WTC11 (cell line): ENCODE data around the gene GALNTL6. TPM values are rescaled to one million over a fixed set of nuclear protein-coding genes. Genes with fewer than 3 reads are reported as not detected.

ENCODE experiments used
- ATAC-seq: fragments of 200-7000 bp; cut with Tn5 transposase; 2 replicates; pipeline ENCODE4 v1.10.0; 2021; ENCODE audit warnings: mild to moderate bottlenecking, moderate library complexity
- CTCF ChIA-PET: fragments of 300-600 bp; sonication (Branson Sonifier 250); formaldehyde crosslinking; loops from one replicate; lab custom pipeline; 2021; ENCODE audit warnings: antibody characterized with exemption; lab: Charles Lee
- POLR2A ChIA-PET: fragments of 350-600 bp; sonication (Branson Sonifier 250); formaldehyde crosslinking; loops from one replicate; lab custom pipeline; 2021; ENCODE audit warnings: antibody characterized with exemption; lab: Charles Lee
- DNase-seq: peaks from one replicate; pipeline ENCODE4 v3.0.0; 2021; ENCODE audit warnings: low spot score
- H3K27ac Mint-ChIP-seq: 2 replicates; pipeline ENCODE4 v1.8.0; 2021; ENCODE audit warnings: mixed read lengths
- H3K27me3 Mint-ChIP-seq: 2 replicates; pipeline ENCODE4 v1.8.0; 2021; ENCODE audit warnings: low read depth, mild to moderate bottlenecking, moderate library complexity, mixed read lengths
- H3K36me3 Mint-ChIP-seq: 2 replicates; pipeline ENCODE4 v1.8.0; 2021; ENCODE audit warnings: mixed read lengths
- H3K4me1 Mint-ChIP-seq: 2 replicates; pipeline ENCODE4 v1.8.0; 2022; ENCODE audit warnings: mixed read lengths
- H3K4me3 Mint-ChIP-seq: 2 replicates; pipeline ENCODE4 v1.8.0; 2021; ENCODE audit warnings: mild to moderate bottlenecking, moderate library complexity, mixed read lengths
- H3K9me3 Mint-ChIP-seq: 2 replicates; pipeline ENCODE4 v1.8.0; 2021; ENCODE audit warnings: mixed read lengths
- CREB1 ChIP-seq: sonication (generic); formaldehyde crosslinking; IDR thresholded peaks from 2 replicates; pipeline ENCODE4 v1.8.0; 2023; ENCODE audit warnings: mild to moderate bottlenecking, missing genetic modification reagents
- ETV6 ChIP-seq: sonication (generic); formaldehyde crosslinking; IDR thresholded peaks from 2 replicates; pipeline ENCODE4 v1.8.1; 2022; ENCODE audit warnings: mild to moderate bottlenecking, missing genetic modification reagents
- FOXK1 ChIP-seq: sonication (generic); formaldehyde crosslinking; IDR thresholded peaks from 2 replicates; pipeline ENCODE4 v1.8.0; 2022; ENCODE audit warnings: mild to moderate bottlenecking, moderate library complexity, missing genetic modification reagents
- GRHL2 ChIP-seq: fragments of 250-450 bp; sonication (Bioruptor Pico); IDR thresholded peaks from 2 replicates; pipeline ENCODE4 v1.8.0; 2022; ENCODE audit warnings: mild to moderate bottlenecking, moderate library complexity; ENCODE audit not compliant: insufficient replicate concordance, severe bottlenecking
- JUN ChIP-seq: sonication (generic); formaldehyde crosslinking; IDR thresholded peaks from 2 replicates; pipeline ENCODE4 v1.8.0; 2023; ENCODE audit warnings: mild to moderate bottlenecking, missing genetic modification reagents
- NR2C2 ChIP-seq: sonication (generic); formaldehyde crosslinking; IDR thresholded peaks from 2 replicates; pipeline ENCODE4 v1.8.0; 2022; ENCODE audit warnings: mild to moderate bottlenecking, missing genetic modification reagents
- SMAD3 ChIP-seq: sonication (generic); formaldehyde crosslinking; IDR thresholded peaks from 2 replicates; pipeline ENCODE4 v1.8.0; 2022; ENCODE audit warnings: missing genetic modification reagents, mild to moderate bottlenecking, borderline replicate concordance
- SOX15 ChIP-seq: fragments of 250-450 bp; sonication (Bioruptor Pico); IDR thresholded peaks from 2 replicates; pipeline ENCODE4 v1.9.0; 2021; ENCODE audit warnings: mild to moderate bottlenecking
- TEAD1 ChIP-seq: sonication (generic); formaldehyde crosslinking; IDR thresholded peaks from 2 replicates; pipeline ENCODE4 v1.8.0; 2022; ENCODE audit warnings: mild to moderate bottlenecking, missing genetic modification reagents
- ZNF317 ChIP-seq: sonication (generic); formaldehyde crosslinking; IDR thresholded peaks from 2 replicates; pipeline ENCODE4 v1.8.1; 2023; ENCODE audit warnings: low read depth, mild to moderate bottlenecking, moderate library complexity, missing genetic modification reagents, borderline replicate concordance
- ZNF512 ChIP-seq: sonication (generic); formaldehyde crosslinking; IDR thresholded peaks from 2 replicates; pipeline ENCODE4 v1.8.1; 2022; ENCODE audit warnings: missing genetic modification reagents, borderline replicate concordance
- ZNF671 ChIP-seq: fragments of 250-450 bp; sonication (Bioruptor Pico); IDR thresholded peaks from 2 replicates; pipeline ENCODE4 v1.8.0; 2021; ENCODE audit warnings: mild to moderate bottlenecking
- total RNA-seq: library from RNA; stranded (reverse); gene quantifications from 3 replicates; pipeline ENCODE4 v1.2.3, GENCODE V29; 2021
- TF ChIP-seq, protein P1 (sequence below): sonication (generic); formaldehyde crosslinking; IDR thresholded peaks from 2 replicates; pipeline ENCODE4 v1.8.0; 2023; ENCODE audit warnings: missing genetic modification reagents, mild to moderate bottlenecking, borderline replicate concordance
- TF ChIP-seq, protein P2 (sequence below): sonication (generic); formaldehyde crosslinking; IDR thresholded peaks from 2 replicates; pipeline ENCODE4 v1.8.0; 2022; ENCODE audit warnings: mild to moderate bottlenecking, missing genetic modification reagents
- TF ChIP-seq, protein P3 (sequence below): sonication (generic); formaldehyde crosslinking; IDR thresholded peaks from 2 replicates; pipeline ENCODE4 v1.8.1; 2022; ENCODE audit warnings: low read depth, missing genetic modification reagents, borderline replicate concordance
- TF ChIP-seq, protein P4 (sequence below): sonication (generic); formaldehyde crosslinking; IDR thresholded peaks from 2 replicates; pipeline ENCODE4 v1.8.0; 2023; ENCODE audit warnings: missing genetic modification reagents

Gene GALNTL6
- total RNA-seq, 1 experiment from 2014 or later, result 0.24 TPM

- TF ChIP-seq, protein P1, sequence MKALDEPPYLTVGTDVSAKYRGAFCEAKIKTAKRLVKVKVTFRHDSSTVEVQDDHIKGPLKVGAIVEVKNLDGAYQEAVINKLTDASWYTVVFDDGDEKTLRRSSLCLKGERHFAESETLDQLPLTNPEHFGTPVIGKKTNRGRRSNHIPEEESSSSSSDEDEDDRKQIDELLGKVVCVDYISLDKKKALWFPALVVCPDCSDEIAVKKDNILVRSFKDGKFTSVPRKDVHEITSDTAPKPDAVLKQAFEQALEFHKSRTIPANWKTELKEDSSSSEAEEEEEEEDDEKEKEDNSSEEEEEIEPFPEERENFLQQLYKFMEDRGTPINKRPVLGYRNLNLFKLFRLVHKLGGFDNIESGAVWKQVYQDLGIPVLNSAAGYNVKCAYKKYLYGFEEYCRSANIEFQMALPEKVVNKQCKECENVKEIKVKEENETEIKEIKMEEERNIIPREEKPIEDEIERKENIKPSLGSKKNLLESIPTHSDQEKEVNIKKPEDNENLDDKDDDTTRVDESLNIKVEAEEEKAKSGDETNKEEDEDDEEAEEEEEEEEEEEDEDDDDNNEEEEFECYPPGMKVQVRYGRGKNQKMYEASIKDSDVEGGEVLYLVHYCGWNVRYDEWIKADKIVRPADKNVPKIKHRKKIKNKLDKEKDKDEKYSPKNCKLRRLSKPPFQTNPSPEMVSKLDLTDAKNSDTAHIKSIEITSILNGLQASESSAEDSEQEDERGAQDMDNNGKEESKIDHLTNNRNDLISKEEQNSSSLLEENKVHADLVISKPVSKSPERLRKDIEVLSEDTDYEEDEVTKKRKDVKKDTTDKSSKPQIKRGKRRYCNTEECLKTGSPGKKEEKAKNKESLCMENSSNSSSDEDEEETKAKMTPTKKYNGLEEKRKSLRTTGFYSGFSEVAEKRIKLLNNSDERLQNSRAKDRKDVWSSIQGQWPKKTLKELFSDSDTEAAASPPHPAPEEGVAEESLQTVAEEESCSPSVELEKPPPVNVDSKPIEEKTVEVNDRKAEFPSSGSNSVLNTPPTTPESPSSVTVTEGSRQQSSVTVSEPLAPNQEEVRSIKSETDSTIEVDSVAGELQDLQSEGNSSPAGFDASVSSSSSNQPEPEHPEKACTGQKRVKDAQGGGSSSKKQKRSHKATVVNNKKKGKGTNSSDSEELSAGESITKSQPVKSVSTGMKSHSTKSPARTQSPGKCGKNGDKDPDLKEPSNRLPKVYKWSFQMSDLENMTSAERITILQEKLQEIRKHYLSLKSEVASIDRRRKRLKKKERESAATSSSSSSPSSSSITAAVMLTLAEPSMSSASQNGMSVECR (CRISPR knock-in tag), result no peak
- TF ChIP-seq JUN (CRISPR knock-in tag) (no peak), GRHL2 (CRISPR knock-in tag) (no peak), CREB1 (no peak), NR2C2 (no peak), TEAD1 (CRISPR knock-in tag) (no peak), ZNF671 (CRISPR knock-in tag) (no peak), SMAD3 (no peak), ETV6 (no peak), FOXK1 (CRISPR knock-in tag) (no peak)
- TF ChIP-seq, protein P2, sequence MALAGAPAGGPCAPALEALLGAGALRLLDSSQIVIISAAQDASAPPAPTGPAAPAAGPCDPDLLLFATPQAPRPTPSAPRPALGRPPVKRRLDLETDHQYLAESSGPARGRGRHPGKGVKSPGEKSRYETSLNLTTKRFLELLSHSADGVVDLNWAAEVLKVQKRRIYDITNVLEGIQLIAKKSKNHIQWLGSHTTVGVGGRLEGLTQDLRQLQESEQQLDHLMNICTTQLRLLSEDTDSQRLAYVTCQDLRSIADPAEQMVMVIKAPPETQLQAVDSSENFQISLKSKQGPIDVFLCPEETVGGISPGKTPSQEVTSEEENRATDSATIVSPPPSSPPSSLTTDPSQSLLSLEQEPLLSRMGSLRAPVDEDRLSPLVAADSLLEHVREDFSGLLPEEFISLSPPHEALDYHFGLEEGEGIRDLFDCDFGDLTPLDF (CRISPR knock-in tag), result no peak
Observed at GRCh38 chr4:172584816-172585215, 771.6 kb downstream of the GALNTL6 start (continued).

GRCh38 chr4:172596206-172596605 is 783.0 kb downstream of the GALNTL6 start:
- H3K27me3 Mint-ChIP-seq, result no peaks in the 10 kb centered on the region
- H3K4me3 Mint-ChIP-seq, result no peak overlapping the region
- peaks cover 10% of the 10 kb centered on the region; the same call in 1 of the 2 replicates for H3K9me3 Mint-ChIP-seq
- H3K36me3 Mint-ChIP-seq, result no peaks in the 10 kb centered on the region
- ATAC-seq (peak; percentile 85), DNase-seq (peak; percentile 11)
- no peak overlapping the region for H3K27ac Mint-ChIP-seq
- H3K4me1 Mint-ChIP-seq, result peaks cover 5% of the 10 kb centered on the region
- POLR2A ChIA-PET, result no interaction called here
- CTCF ChIA-PET, result no interaction called here
- TF ChIP-seq ETV6 (no peak), ZNF512 (CRISPR knock-in tag) (no peak), SOX15 (CRISPR knock-in tag) (no peak), ZNF317 (CRISPR knock-in tag) (no peak)
- TF ChIP-seq, protein P3, sequence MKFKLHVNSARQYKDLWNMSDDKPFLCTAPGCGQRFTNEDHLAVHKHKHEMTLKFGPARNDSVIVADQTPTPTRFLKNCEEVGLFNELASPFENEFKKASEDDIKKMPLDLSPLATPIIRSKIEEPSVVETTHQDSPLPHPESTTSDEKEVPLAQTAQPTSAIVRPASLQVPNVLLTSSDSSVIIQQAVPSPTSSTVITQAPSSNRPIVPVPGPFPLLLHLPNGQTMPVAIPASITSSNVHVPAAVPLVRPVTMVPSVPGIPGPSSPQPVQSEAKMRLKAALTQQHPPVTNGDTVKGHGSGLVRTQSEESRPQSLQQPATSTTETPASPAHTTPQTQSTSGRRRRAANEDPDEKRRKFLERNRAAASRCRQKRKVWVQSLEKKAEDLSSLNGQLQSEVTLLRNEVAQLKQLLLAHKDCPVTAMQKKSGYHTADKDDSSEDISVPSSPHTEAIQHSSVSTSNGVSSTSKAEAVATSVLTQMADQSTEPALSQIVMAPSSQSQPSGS (CRISPR knock-in tag), result no peak
- TF ChIP-seq, protein P2 (CRISPR knock-in tag), result no peak
- TF ChIP-seq, protein P4, sequence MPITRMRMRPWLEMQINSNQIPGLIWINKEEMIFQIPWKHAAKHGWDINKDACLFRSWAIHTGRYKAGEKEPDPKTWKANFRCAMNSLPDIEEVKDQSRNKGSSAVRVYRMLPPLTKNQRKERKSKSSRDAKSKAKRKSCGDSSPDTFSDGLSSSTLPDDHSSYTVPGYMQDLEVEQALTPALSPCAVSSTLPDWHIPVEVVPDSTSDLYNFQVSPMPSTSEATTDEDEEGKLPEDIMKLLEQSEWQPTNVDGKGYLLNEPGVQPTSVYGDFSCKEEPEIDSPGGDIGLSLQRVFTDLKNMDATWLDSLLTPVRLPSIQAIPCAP (CRISPR knock-in tag), result no peak
